Heart left ventricle (tissue), 13 donors: ENCODE results near the gene AMER3.
"Not testable (repeated sequence)": the region's sequence is repeated elsewhere in the genome, so short reads cannot be mapped to it uniquely, and the experiment has no call there.

Experiments used
- POLR2A ChIP-seq, 2 donors: fragments of 450-650 bp; IDR thresholded peaks; one replicate each; pipeline ENCODE4 v1.6.1; 2017; ENCODE audit warnings: antibody characterized with exemption in 2 of 2, mild to moderate bottlenecking in 2 of 2, moderate library complexity in 2 of 2
- TF ChIP-seq, protein P1 (sequence below), 12 donors: fragments of 200-600 bp; sonication (generic) in 4 of 12; IDR thresholded peaks; one replicate each; pipeline versions ENCODE4 v1.5.0 to v1.8.0; 2018 to 2022; ENCODE audit warnings: antibody characterized with exemption in 12 of 12, mild to moderate bottlenecking in 5 of 12
- donor health status: ischemic (EF 13 %, LVEDD 7.1; RV severe dilation, severe dysfunction).
- donor health status: DM: no; HTN: yes; CAD: no.
- donor health status: DM: no; HTN: no; CAD: no.
- donor health status: ischemic (EF 25% LVEDD 6.9; RV normal size, moderate dysfunction).
- donor health status: ischemic (EF 25% LVEDD 5.7; RV mildly dilated, moderate dysfunction).
- donor health status: ischemic (EF 35%, LVEDD 5.7; RV mildly dilated, moderate dysfunction).
- donor health status: nonischemic (EF 11% LVEDD 7.7; RV severe dilation, severe dysfunction).
- donor health status: DM: yes; HTN: yes; CAD: no.
- donor health status: PGD.
- donor health status: ischemic (EF 29% LVEDD 5.4; RV normal size, mild dysfunction).
- donor health status: nonischemic (EF 23%, LVEDD 6.1; RV moderate dilation, normal function).

DNA sequence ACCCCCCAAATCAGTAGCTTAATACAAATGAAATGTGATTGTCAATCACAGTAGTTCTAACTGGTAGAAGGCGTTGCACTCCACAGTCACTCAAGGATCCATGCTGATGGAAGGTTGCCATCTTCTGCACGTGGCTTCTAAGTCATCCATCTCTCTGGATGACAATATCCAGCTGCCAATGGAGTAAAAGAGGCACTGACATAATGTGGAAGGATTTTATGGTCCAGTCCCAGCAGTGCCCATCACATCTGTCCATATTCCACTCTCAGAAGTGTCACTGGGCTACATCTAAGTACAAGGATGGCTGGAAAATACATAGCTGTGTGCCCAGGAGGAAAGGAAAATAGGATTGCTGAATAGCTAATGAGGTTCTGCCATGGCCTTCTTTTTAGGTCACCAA lies 40.5 kb upstream of the AMER3 start:
- TF ChIP-seq POLR2A (IDR thresholded peaks at IDR 0.05), result not testable (repeated sequence)
- TF ChIP-seq, protein P1, sequence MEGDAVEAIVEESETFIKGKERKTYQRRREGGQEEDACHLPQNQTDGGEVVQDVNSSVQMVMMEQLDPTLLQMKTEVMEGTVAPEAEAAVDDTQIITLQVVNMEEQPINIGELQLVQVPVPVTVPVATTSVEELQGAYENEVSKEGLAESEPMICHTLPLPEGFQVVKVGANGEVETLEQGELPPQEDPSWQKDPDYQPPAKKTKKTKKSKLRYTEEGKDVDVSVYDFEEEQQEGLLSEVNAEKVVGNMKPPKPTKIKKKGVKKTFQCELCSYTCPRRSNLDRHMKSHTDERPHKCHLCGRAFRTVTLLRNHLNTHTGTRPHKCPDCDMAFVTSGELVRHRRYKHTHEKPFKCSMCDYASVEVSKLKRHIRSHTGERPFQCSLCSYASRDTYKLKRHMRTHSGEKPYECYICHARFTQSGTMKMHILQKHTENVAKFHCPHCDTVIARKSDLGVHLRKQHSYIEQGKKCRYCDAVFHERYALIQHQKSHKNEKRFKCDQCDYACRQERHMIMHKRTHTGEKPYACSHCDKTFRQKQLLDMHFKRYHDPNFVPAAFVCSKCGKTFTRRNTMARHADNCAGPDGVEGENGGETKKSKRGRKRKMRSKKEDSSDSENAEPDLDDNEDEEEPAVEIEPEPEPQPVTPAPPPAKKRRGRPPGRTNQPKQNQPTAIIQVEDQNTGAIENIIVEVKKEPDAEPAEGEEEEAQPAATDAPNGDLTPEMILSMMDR (IDR thresholded peaks at IDR 0.05), result not testable (repeated sequence)
